ENCODE results near the gene SULT2B1.
A peak's percentile ranks its signal among the peaks of the same experiment; 100 is the strongest.
"Not testable (repeated sequence)": the region's sequence is repeated elsewhere in the genome, so short reads cannot be mapped to it uniquely, and the experiment has no call there.

Gene SULT2B1

DNA sequence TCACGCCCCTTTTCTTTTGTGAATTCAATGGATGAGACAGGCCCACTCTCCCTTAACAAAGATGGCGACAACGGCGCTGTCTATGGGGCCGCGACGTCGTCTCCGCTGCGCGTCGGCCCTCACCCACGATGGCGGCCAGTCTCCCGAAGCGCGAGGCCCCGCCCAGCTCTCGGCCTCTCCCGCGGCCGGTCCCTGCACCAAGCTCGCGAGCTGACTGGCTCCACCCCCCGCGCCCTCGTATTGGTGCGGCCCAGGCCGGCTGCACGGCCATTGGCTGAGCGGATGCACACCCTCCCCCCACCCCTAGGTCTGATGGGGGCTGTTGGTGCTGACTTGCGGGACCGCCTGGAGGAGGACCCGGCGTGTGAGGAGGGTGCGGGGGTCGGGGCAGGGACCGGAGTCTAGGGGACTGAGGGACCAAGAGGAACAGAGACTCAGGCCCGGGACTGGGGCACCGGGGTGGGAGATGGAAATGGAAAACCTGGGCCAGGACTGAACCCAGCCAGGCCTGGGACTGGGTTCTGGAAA lies 72.2 kb downstream of the SULT2B1 start:
- DNase-seq, result peak; percentile 97

DNA sequence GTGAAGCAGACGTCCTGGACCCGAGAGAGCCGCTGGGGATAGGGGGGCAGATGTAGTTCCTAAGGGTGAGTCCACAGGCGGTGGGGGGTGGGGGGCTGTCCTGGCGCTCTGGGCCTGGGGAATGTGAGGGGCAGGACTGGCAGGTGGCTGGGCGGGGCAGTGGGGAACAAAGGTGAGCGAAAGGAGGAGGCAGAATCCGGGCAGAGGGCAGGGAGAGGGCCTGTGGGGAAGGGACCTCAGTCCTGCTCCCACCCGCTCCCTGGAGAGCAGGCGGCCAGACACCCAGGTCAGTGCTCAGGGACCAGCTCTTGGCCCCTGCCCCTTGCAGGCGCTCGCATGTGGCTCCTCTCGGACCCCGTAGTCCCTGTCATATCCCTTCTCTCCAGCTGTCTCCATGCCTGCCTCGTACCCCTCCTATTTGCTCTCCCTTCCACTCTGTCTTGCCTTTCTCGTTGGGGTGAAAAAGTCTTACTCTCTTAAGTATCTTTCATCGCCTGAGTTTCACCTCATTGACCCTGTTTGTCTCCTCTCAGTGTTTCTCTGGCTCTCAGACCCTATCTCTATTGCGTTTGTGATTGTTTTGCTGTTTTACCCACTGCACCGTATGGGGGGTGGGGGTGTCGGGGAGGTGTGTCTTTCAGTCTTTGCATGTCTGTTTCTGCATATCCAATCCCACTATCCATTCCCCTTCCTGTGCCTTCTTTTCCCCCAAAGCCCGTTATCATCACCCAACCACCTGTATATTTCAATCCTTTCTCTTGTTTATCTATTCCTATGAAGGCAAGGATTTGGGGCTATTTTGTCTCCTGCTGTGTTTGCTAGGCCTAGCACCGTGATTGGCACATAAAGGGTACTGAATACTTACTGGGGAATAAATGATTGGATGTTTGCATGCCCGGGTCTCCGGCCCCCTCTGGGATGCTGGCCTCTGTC lies 73.1 kb downstream of the SULT2B1 start:
- no peak for DNase-seq

- DNase-seq, result no peak
These were observed 73.9 kb downstream of the SULT2B1 start for GRCh38 chr19:48625891-48626327.

DNA sequence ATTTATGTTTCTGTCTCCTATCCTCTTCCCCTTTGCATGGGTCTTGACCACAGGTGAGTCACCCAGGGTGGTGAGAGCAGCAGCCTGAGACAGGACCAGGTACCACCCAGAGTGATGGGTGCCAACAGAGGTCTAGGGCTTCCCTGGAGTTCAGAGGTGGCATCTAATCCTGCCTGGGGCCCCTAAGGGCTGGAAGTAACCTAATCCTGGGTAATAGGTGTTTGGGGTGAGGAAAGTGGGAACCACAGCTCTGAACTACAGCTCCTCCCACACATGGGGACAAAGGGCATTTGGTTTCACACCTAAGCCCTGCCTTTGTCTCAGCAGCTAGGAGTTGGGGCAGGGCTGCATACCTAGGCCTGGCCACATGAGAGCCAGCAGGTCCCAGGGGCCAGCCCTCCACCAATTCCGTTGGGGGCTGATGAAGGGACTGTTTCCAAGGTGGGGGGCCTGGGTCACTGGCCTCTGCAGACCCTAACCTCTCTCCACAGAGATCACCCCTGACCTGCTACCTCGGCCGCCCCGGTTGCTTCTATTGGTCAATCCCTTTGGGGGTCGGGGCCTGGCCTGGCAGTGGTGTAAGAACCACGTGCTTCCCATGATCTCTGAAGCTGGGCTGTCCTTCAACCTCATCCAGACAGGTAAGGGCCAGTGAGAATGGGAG lies 75.4 kb downstream of the SULT2B1 start:
- DNase-seq, result no peak

- no peak for DNase-seq
These were observed 75.9 kb downstream of the SULT2B1 start for GRCh38 chr19:48627865-48628314.

DNA sequence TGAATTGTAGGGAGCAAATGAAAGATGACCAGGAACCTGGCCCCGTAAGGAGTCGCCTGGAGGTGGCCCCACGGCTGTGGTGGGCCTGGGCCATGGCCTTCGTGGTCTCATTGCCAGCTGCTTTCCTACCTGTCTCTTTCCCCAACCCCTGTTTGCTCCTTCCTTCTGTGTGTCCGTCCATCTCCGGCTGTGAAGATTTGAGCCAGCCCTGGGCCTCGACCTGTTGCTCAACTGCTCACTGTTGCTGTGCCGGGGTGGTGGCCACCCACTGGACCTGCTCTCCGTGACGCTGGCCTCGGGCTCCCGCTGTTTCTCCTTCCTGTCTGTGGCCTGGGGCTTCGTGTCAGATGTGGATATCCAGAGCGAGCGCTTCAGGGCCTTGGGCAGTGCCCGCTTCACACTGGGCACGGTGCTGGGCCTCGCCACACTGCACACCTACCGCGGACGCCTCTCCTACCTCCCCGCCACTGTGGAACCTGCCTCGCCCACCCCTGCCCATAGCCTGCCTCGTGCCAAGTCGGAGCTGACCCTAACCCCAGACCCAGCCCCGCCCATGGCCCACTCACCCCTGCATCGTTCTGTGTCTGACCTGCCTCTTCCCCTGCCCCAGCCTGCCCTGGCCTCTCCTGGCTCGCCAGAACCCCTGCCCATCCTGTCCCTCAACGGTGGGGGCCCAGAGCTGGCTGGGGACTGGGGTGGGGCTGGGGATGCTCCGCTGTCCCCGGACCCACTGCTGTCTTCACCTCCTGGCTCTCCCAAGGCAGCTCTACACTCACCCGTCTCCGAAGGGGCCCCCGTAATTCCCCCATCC lies 76.7 kb downstream of the SULT2B1 start:
- DNase-seq, result no peak

DNA sequence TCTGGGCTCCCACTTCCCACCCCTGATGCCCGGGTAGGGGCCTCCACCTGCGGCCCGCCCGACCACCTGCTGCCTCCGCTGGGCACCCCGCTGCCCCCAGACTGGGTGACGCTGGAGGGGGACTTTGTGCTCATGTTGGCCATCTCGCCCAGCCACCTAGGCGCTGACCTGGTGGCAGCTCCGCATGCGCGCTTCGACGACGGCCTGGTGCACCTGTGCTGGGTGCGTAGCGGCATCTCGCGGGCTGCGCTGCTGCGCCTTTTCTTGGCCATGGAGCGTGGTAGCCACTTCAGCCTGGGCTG lies 77.3 kb downstream of the SULT2B1 start:
- no peak for DNase-seq

DNA sequence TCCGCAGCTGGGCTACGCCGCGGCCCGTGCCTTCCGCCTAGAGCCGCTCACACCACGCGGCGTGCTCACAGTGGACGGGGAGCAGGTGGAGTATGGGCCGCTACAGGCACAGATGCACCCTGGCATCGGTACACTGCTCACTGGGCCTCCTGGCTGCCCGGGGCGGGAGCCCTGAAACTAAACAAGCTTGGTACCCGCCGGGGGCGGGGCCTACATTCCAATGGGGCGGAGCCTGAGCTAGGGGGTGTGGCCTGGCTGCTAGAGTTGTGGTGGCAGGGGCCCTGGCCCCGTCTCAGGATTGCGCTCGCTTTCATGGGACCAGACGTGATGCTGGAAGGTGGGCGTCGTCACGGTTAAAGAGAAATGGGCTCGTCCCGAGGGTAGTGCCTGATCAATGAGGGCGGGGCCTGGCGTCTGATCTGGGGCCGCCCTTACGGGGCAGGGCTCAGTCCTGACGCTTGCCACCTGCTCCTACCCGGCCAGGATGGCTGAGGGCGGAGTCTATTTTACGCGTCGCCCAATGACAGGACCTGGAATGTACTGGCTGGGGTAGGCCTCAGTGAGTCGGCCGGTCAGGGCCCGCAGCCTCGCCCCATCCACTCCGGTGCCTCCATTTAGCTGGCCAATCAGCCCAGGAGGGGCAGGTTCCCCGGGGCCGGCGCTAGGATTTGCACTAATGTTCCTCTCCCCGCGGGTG lies 77.8 kb downstream of the SULT2B1 start:
- no peak for DNase-seq

- no peak for DNase-seq
These were observed 78.5 kb downstream of the SULT2B1 start for GRCh38 chr19:48630296-48631063.

- DNase-seq, result no peak
These were observed 79.3 kb downstream of the SULT2B1 start for GRCh38 chr19:48631225-48631624.

DNA sequence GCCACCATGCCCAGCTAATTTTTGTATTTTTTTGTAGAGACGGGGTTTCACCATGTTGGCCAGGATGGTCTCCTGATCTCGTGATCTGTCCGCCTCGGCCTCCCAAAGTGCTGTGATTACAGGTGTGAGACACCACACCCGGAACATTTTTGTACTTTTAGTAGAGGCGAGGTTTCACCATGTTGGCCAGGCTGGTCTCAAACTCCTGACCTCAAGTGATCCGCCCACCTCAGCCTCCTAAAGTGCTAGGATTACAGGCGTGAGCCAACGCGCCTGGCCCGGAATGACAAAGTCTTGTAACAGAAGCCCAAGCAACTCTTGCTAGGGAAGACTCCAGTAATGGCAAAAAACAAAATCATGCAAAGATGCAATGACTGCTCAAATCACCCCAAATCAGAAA lies 80.3 kb downstream of the SULT2B1 start:
- not testable (repeated sequence) for DNase-seq

DNA sequence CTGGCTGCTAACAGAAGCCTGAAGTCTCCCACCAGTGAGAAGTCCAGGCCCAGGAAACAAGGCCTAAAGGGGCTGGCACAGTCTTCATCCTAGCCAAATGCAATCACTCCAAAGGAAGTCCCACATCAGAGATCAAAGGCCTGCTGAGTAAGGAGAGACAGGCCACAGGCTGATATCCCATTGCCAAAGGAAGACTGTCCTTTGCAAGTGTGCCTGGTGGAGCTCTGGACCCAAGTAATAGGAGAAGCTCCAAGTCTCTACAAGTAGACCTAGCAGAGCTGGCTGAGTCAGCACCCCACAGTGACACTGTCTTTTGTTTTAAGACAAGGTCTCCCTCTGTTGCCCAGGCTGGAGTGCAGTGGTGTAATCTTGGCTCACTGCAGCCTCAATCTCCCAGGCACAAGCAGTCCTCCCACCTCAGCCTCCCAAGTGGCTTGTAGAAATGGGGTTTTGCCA lies 80.7 kb downstream of the SULT2B1 start:
- no peak for DNase-seq

DNA sequence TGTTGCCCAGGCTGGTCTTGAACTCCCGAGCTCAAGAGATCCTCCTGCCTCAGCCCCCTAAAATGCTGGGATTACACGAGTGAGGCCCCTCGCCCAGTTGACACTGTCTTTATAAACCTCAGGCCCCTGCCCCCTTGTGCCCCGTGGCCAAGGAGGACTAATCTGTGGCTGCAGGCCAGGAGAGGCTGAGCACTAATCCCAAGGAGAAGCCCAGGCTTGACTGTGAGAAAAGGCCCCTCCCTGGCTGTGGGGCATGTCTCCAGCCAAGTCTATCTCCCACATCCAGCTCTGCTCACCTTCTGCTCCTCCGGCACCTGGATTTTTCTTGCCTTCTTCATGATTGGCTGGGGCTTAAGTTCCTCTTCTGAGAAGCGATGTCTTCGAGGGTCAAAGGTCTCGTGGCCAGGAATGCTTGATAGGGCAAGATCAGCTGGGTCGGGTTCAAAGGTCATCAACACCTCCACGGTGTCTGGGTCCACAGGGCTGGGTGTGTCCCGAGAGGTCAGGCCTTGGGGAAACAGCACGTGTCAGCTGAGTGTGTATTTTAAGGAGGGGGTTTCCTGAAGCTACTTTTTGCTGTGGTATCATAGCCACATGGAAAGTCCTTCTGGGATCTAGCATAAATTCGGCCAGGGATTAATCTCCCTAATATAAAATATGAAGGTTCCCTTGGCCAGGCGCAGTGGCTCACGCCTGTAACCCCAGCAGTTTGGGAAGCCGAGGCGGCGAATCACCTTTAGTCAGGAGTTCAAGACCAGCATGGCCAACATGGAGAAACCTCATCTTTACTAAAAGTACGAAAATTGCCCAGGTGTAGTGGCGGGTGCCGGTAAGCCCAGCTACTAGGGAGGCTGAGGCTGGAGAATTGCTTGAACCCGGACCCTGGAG lies 81.4 kb downstream of the SULT2B1 start:
- no peak for DNase-seq

- no peak for DNase-seq
These were observed 82.0 kb downstream of the SULT2B1 start for GRCh38 chr19:48634036-48634342.

DNA sequence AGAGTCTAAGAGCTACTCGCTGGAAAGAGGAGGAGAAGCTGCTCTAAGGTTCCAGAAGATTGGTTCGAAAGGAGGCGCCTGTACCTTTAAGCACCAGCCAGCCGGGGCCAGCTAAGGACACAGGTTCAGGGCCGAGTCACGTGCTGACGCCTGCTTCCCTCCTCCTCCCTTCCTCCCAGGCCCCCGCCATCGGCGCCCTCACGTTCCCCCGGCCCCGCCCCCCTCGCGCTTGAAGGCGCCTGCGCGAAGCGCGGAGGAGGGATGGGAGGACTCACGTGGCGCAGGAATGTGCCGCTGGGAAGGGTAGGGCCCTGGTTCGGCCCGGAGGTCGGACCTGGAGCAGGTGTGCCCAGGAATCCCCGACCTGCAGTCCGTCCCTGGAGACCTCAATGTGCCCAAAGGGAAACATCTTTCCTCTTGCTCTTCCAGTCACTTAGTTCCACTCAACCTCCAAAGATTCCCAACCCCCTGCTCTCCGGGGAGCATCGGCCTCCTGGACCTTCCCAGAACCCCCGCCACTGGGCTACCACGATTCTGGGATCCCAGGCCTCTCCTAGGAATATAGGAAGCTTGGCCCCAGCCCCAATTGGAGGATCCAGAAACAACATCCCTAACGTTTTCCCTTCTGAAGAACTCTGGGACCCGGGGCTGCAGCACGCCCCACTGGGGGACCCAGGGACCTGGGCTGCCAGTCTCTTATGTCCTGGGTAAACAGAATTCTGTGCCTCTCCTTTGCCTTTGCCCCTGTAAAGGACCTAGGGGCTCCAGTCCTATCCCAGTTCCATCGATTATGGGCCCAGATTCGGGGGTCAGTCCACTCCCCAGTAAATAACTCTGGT lies 82.7 kb downstream of the SULT2B1 start:
- peak; percentile 96 for DNase-seq

GRCh38 chr19:48635263-48635965 lies 83.4 kb downstream of the SULT2B1 start:
- DNase-seq, result peak; percentile 54

- DNase-seq, result no peak
These were observed 84.2 kb downstream of the SULT2B1 start for GRCh38 chr19:48635966-48636858.

DNA sequence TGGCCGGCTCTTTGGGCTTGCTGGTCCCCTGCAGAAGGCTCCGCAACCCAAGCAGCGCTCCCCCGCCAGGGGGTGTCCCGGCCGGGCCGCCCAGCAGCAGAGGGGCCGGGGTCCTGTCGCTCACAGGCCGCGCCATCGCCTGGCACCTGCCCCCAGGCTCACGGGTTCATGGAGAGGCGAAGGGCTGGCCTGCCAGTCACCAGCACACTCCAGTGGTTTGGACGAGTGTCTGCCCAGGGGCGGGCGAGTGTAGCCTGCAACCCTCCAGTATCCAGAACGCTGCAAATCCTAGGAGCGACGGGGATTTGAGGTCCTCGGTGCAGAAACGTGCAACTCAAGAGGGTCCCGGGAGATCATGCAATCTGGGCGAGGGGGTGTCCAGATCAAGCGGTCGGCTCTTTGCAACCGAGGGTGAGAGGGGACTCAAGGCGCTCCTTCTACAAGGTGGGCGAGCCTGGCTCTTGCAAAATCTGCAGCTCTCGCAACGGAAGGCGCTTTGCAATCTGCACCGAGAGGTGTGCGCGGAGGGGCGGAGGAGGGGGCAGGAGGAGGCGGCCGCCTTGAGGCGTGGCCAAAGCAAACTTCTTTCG lies 85.0 kb downstream of the SULT2B1 start, which contains the start of gene DBP:
Gene DBP, minus strand, starts transcription at position 521 of the 590 bp plus-strand sequence. Its CDS starts 385 bp downstream, at position 136.
- no peak for DNase-seq

Data from DMS79 treated with DMSO at 0.1 percent for 48 hours (cell line).